Measurements from ENCODE around the gene MACROD1.

The MACROD1 gene

DNA sequence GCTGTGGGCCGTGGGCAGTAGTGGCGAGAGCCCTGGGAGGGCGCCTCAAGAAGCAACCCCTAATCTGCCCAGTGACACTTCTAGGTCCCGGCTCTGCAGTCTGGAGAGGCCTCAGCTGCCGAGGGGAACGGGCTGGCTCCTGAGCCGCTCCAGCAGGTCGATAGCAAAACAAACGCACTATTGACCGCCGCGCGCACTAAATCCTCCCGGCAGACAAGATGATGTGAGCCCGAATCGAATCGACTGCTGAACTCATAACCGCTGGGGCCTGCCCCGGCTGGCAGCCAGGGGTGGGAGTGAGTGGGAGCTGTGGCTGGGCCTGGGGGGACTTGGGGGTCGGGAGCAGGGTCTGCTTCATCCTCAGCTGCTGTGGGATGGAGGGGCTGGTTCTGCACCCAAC, 94.1 kb downstream of the MACROD1 start:
- no peak for DNase-seq

DNA sequence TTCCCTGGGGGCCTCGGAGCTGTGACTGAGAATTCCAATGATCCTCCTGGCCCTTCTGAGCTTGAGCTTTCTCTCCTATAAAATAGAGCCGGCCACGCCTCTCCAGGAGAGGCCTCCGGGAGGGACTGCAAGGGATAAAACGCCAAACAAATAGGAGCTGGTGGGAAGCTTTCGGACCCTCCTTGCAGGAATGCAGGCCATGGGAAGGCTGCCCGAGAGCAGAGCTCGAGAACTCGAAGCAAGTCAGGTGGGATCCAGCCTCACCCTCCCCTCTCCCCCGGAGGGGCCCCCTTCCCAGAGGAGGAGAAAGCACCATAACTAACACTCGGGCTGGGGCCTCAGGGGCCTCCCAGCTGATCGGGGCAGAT, 95.6 kb downstream of the MACROD1 start:
- no peak for DNase-seq

DNA sequence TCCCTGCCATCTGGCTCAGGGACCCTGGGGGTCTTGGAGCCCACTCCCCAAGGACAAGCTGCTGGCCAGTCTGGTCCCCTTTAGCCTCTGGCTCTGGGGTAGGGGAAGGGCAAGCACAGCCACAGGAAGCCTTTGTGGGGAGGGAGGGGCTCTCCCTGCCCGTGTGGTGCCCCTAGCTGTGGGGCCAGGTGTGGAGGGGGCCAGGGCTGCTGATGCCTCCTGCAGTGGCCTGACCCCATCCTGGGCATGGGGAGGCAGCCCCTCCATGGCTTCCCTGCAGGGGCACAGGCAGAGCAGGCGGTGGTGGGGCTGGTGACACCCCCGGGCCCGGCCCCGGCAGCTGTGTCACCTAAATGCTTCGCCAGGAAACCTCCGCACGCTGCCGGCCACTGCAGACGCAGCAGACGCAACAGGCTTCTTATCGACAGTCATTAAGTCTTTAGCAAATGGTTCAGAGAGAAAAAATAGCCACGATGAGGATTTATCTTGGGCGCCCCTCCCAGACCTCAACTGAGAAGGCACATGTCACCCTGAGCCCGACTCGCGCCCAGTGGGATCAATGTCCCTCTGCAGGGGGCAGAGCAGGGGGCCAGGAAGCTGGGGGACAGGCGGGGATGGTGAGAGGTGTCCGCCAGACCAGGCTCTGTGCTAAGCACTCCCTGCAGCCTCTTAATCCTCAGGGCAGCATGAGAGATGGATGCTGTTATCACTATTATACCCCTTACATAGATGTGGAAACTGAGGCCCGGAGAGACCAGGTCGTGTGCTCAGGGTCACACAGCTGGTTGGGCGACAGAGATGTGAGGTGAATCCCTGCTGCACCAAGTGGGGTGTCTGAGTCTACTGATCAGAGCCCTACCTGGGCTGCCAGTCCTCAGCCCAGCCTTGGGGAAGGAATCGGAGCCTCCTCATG, 96.3 kb downstream of the MACROD1 start:
- no peak for DNase-seq

DNA sequence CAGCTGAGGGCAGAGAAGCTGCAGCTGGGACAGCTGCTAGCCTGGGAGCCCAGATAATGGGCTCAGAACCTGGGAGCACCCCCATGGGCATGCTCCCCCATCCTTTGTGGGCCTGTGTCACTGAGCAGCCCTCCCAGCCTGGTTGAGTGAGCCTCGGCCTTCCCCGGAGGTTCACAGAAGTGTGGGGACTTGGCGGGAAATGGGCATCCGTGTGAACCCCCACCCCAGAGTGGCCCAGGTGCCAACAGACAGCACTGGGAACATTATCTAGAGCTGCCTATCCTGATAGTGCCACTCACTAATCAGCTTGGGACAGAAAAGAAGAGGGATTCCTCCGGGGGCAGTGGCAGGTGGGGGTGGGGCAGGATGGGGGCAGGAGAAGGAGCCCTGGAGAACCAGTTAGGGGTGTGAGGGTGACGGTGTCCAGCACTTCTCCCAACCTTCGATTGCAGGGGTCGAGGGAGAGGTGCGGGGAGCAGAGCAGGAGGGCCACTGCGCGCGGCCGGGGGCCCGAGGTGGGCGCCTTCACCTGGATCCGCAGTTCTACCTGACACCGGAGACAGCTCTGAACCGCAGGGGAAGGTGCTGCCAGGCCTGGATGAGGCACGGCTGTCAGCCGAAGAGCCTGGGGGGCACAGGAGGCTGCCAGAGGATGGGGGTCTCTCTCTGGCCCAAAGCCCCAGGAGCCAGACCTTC, 97.1 kb downstream of the MACROD1 start:
- no peak for DNase-seq

DNA sequence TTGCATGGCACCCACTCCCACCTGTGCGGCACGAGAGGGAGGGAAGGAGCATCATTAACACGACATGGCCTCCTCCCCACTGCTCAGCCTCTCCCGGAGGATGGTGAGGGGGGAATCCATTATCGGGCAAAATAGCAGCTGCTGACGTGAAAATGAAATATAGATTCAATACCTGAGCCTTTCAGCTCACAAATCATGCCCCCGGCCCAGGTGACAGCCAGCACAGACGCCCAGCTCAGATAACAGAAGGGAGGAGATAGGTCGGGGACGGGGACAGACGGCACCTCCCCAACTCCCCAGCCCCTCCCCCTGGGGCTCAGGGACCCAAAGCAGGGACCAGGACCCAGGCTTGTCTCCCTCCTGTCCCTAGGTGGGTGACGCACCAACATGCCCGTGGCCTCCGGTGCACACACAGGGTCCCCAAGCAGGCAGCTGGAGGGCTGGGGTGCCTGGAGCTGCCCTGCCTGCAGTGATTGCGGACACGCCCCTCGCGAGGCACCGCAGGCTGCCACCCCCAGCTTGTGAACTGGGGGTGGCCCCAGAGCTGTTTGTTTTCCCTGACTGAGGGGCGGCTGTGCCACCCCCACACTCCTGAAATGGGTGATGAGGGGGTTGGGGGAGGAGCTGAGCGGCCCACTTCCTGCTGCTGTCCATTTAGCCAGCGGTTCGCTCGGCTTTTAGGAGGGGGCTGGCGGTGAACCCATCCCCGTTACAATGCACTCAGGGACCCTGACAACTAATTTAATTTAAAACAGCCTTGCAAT, 98.5 kb downstream of the MACROD1 start:
- no peak for DNase-seq

DNA sequence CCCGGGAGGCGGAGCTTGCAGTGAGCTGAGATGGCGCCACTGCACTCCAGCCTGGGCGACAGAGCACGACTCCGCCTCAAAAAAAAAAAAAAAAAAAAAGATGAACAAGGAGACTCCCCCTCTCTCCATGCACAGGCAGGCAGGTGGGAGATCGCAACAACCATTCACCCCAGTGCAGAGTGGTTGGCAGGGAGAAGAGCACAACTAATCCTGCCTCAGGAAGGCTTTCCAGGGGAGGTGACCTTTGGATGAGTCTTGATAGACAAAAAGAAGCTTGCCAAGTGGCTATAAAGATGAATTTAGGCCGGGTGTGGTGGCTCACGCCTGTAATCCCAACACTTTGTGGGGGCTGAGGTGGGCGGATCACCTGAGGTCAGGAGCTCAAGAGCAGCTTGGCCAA, 100.2 kb downstream of the MACROD1 start:
- no peak for DNase-seq

DNA sequence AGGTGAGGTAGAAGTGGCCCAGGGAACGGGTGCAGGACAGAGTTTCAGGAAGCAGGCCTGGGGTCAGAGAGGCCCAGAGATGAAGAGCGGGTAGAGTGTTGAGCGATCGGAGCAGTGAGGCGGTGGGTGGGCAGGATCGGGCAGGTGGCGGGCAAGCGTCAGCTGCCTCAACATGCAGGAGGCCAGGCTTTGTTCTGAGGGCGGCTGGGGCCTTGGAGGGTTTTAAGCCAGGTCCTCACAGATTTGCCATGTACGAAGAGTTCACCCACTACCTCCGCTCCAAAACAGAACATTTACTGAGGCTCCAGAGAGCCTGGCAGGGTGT, 100.8 kb downstream of the MACROD1 start:
- DNase-seq = no peak

DNA sequence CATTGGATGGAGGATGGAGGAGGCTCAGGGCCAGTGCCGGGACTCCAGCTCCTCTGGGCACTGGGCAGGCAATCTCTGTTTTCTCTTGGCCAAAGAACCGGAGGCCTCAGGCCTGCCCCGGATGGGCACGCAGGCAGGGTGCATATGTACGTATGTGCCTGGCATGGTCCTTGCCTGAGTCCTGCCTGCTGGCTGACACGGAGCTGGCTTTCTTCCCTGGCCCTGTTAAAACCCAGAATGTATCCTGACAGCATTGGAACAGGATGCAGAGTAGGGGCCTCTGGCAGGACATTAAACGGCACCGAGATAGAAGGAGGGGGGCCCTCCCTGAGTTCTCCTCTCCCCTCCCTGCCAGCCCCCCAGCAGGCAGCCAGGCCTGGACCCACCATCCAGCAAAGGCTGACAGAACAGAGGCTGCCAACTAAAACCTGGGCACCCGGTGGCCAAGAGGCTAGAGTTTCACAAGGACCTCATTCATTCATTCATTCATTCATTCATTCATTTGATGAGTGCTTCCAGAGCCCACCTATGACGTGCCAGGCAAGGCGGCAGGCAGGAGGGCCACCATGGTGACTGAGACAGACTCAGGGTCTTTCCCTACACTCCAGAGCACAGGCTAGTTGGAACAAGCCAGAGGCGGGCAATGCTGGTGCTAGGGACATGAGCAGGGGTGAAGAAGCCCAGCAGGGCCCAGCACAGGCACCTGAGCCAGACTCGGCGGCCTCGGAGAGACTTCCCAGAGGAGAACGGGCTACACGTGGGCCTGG, 101.4 kb downstream of the MACROD1 start:
- no peak for DNase-seq

DNA sequence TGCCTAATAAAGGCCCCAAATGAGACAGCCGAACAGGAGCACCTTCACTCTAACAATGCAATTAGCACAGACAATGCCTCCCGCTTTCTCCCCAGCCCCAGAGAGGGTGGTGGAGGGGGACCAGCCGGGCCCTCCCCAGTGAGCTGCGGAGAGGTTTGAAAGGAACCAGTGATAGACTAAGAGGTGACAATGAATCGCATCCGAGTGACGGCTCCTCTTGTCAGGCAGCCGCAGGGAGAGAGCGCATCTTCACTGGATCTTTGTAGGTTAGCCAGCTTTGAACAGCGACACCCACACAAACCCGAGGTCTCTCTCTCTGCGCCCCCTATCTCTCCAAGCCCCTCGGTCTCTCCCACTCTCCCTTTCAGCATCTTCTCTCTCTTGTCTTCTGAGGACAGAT, 102.1 kb downstream of the MACROD1 start:
- no peak for DNase-seq

DNA sequence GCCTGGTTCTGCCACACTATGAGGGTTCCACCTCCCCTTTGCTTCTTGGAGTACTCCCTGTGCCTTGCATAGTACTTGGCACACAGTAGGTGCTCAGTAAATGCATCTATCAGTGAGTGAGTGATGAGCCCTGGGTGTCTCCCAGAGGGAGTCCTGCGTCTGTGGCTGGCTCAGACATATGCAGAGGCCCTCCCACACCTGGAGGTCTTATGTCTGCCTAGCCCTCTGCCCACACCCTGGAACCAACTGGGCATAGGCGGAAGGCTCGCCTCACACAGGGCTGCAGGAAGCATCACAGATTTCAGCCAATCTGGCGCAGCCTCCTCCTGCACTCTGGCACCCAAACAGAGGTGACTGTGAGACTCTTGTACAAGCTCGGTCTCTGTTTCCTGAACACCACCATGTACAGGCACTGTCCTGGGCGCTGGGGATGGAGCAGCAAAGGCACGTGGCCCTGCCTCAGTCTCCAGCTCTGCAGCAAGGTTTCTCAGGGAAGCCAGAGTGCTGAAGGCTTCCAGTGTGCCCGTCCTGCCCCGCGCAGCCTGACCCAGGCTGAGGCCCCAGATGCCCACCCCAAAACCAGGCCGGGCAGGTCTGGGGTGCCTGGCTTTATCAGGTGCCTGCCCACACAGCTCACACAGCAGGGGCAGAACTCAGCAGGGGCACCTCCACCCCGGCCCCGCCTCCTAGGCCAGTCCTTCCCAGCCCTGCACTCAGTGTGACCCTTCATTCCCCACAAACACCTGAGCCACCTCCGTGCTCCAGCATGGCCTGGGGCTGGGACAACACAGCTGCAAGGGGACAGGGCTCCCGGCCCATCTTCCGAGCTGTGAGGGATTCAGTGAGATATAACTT, 103.5 kb downstream of the MACROD1 start:
- DNase-seq = no peak

DNA sequence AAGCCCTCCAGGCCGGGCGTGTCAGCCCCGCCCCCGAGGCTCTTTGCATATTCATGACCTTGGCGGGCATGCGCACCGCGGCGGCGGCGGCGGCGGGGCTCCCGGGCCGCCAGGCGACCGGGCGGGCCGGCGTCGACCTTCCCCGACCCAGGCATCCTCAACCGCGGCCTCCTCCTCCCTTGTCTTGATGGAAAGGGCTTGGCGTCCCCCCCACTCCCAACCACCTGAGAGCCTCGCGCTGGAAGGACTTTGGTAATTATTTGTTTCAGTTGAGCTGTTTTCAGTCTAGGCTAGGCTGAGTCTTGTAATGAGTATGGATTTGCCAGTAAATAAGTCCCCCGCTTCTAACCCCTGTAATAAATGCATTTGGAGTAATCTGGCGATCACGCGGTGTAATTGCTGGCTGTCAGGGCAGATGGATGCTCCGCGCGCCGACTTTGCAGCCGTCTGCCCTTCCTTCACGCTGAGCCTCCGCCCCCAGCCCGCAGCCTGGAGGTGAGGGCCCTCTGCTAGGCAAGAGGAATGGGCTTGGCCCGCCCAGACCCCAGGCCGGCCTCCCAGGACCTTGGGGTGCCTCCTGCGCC, 105.0 kb downstream of the MACROD1 start:
- peak; percentile 30 for DNase-seq

DNA sequence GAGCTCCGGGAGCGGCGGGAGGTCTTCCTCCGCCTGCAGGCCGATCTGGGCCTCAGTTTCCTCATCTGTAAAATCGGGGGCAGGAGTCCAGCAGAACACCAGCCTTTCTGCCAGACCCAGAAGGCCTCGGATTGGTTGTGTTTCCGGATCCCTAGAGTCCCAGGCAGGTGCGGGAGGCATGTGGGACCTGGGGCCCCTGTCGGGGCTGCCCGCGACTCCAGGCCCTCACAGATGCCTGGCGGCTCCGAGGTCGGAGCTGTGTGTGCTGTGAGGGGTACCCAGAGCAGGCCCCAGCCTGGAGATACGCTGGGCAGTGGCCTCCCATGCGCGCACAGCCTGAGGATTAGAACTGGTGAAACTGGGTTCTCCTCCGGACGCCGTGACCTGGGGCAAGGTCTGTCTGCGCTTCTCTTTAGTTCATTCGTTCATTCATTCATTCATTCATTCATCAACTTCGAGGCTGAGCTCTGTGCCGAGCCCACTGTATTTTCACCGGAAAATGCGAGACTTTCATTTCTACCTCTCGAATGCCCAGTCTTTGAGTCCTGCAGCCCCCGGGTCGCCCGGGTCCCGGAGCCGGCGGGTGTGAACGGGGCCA, 105.6 kb downstream of the MACROD1 start:
- no peak for DNase-seq

DNA sequence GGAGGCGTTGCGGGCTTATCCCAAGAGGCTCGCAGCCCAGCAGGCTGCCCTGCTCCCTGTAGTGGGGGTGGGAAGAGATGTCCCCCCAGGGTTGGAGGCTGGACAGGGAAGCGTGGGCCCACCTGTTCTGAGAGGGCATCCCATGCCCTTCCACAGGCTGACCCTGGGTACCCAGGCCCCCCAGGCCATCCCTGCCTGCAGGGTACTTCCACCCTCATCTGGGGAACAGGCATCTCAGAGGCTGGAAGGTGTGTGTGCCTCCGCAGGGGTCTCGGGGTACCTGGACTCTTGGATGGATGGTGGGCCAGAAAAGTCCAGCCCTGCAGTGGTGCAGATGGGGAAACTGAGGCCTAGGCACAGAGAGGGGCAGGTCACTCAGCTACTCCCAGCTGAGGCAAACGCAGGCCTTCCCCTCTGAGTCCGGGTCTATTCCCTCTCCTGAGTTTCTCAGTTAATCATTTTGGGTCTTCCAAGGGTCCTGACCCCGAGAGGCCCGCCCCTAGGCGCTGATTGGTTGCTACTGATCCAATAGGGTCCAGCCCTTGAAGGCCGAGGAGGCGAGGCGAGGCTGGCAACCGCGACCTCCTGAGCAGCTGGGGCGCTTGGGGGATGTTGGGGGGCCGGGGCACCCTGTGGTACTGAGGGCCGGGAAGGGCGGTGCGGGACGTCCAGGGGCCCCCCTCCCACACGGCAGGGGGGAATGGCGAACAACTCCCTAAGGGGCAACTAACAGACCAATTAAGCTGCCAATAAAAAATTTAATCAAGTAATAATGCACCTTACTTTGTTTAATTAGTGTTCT, 106.4 kb downstream of the MACROD1 start:
- DNase-seq = no peak

DNA sequence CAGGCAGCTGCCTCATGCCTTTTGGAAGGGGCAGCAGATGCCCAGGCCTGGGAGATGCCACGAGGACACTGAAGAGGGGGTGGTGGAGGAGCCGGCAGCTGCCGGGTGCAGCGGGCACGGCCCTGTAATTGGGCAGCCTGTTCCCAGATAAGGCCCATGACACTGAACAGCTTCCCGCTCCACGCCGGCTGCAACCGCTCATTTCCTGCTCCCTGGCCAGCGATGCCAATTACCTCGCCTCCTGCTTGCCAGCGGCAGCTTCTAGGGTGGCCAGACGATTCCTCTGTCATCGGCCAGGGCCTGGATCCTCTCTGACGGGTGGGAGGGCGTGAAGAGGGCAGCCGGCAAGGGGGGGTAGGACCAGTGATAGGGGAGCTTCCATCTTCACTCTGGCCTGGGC, 107.4 kb downstream of the MACROD1 start:
- no peak for DNase-seq

DNA sequence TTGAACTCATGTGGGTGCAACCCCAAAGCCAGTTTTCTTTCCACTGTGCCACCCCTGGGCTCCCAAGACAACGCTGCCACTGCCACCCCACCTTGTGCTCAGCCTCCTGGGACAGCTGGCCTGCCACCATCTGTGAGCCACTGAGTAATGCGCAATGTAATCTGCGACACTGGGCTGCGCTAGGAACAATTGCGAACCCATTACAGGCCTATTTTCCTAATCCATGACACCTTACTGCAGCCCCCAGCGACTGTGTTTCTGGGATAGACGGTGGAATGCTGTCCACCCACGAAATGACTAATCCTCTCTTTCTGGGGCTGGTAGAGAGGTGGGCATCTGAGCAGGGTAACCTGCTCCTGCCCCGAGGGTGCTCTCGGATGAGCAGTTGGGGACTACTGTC, 108.0 kb downstream of the MACROD1 start:
- no peak for DNase-seq

DNA sequence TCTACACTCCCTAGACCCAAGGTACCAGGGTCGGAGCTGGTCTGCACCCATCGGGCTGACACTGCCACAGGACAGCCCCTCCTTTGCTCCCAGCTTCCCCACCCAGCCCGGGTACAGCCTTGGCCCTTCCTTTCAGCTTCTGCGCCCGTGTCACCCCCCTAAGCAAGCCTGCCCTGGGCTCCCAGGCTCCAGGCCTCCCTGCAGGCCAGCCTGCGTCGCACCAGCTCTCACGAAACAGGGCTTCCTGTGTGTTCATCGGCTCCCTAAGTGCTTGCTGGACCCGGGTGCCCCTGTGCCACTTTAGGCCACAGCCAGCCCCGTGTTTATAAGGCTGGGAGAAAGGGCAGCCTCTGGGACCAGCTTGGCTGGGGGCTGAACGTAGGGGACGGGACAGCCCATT, 109.1 kb downstream of the MACROD1 start:
- DNase-seq = no peak

DNA sequence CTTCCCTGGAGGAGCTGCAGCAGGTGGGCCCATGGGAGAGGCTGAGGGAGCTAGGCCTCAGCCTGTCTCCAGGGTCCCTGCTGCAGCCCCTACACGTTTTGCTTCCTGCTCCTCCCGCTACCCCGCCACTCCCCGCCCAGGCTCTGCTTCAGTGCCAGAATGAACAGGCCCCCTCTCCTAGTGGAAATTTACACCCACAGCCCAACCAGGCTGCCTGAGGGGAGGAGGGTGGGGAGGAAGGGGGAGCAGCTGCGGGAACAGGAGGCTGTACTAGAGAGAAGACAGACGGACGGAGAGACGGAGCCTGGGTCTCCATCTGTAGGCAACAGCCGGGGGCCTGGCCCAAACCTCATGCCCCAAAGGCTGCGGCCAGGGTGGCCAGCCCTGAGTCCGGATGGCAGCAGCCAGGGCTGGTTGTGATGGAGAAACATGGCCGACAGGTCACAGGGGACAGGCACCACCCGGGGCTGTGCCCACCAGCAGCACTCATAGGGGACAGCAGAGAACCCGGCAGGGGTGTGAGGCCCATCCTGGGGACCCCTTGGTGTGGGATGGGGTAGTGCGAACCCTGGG, 109.6 kb downstream of the MACROD1 start:
- no peak for DNase-seq

DNA sequence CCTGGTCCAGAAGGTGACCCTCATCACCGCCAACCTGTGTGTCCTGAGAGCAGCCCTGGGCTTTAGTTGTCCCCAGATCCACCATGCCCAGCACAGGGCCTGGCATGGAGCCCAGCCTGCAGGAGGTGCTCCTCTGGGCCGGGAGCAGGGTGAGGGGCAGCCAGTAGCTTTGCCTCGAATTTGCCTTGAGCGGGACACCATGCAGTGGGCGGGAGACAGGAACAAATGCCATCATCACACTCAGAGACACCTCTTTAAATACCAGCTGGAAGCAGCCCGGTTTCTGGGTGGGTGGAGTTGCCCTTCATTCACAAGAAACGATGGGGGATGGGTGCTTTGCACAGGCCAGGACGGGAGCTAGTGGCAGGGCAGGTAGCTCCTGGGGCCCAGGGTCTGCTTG, 110.8 kb downstream of the MACROD1 start:
- DNase-seq = no peak

DNA sequence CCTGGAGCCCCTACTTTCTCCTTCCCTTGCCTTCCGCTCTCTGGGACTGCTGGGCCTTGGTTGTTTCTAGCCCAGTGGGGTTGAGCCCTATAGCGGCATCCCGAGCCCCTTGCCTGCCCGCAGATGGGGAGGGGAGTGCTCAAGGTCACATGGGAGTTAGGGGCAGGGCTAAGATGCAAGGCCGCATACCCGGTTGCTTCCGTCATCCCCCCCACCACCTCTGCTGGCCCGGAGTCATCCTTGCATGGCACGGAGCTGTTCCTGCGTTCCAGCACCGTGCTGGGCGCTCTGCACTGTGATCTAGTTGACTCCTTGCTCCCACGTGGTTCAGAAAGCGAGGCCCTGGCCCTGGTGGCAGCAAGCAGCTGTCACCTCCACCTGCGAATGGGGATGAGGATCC, 112.2 kb downstream of the MACROD1 start:
- DNase-seq = no peak

Data from T-helper 9 cell (primary cell).